Adipose tissue (tissue), 3 donors: Measurements from ENCODE around the gene NAT8L. TPM values are rescaled to one million over a fixed set of nuclear protein-coding genes. Genes with fewer than 3 reads are reported as not detected.
A peak's percentile ranks its signal among the peaks of the same experiment; 100 is the strongest.
"Not testable (repeated sequence)": the region's sequence is repeated elsewhere in the genome, so short reads cannot be mapped to it uniquely, and the experiment has no call there.

Experiments
- H3K27ac ChIP-seq: one replicate; pipeline ENCODE4 v1.5.1; 2013; ENCODE audit warnings: low read depth, low read length
- WGBS, 3 donors: extraction: QIAGEN DNeasy Blood & Tissue Kit; methylation state at CpG; one replicate each; pipeline ENCODE4 v1.1.7; 2013; 5-methylcytosine and 5-hydroxymethylcytosine counted together
- polyA plus RNA-seq, 3 donors: library from polyadenylated mRNA; stranded (reverse); fragments of 200-250 nt; gene quantifications; one replicate each; pipeline ENCODE4 v1.2.3, GENCODE V29; 2013
- donor health status: healthy with polysubstance abuse.
- donor health status: Bipolar disorder and iron deficiency.
- donor health status: healthy.

The NAT8L gene, protein sequence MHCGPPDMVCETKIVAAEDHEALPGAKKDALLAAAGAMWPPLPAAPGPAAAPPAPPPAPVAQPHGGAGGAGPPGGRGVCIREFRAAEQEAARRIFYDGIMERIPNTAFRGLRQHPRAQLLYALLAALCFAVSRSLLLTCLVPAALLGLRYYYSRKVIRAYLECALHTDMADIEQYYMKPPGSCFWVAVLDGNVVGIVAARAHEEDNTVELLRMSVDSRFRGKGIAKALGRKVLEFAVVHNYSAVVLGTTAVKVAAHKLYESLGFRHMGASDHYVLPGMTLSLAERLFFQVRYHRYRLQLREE
- polyA plus RNA-seq = 10 to 100 TPM in 2 of 3 donors, 1 to 10 TPM in 1; 9.2 to 68.4 (median 11.5) TPM

DNA sequence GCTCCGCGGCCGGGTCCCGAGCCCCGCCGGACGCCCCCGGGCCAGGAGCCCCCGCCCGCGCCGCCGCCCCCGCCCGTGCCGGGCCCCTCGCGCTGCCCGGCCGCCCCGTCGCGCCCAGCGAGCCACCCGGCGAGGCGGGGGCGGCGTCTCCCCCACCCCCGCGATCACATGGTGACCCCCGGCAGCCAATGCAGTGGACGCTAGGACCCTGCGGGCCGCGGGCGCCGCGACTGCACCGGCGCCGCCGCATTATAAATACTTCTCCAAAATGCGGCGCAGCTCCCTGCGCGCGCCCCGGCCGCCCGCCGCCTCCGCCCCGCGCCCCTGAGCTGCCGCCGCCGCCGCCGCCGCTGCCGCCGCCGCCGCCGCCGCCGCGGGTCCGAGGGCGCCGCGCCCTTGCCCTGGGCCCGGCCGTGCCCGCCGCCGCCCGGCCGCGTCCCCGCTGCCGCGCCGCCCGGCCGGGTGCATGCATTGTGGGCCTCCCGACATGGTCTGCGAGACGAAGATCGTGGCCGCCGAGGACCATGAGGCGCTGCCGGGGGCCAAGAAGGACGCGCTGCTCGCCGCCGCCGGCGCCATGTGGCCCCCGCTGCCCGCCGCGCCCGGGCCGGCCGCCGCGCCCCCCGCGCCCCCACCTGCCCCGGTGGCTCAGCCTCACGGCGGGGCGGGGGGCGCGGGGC, at the start of gene NAT8L:
NAT8L (plus strand) TSS at position 282 of the 680 bp plus-strand sequence; CDS start at position 467, 185 bp downstream.
- WGBS, 3 donors = 0 to 1% (median 1%) methylated on average over 22 to 117 of the region's 119 CpGs

DNA sequence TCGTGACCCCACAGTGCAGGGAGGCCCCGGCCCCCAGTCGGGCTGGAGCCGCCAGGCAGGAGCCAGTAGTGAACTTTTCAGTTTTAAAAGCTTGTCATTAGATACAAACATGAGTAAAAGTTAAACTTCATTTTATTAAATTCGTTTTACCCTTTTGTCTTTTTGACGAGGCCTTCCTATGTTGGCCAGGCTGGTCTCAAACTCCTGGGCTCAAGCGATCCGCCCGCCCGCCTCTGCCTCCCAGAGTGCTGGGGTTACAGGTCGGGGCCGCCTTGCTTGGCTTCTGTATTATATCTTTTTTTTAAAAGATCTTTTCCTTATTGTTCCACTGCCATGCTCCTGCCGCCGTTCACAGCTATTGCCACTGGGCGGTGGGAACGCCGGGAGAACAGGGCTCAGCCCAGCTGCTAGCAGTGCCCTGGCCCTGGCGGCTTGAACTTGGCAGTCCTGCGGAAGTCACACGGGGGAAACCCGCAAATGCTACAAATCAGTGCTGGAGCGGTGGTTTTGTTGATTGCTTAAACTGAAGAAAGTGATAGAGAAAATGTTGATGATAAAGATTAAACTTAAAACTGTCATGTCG, 49.4 kb upstream of the NAT8L start:
- WGBS, 3 donors = 2 to 6% (median 4%) methylated on average over 23 of the region's 23 CpGs
- H3K27ac ChIP-seq = peak overlapping the region; percentile 92

More for the DNA sequence above, at the start of gene NAT8L:
- no peak within 1 kb of the TSS for H3K27ac ChIP-seq

DNA sequence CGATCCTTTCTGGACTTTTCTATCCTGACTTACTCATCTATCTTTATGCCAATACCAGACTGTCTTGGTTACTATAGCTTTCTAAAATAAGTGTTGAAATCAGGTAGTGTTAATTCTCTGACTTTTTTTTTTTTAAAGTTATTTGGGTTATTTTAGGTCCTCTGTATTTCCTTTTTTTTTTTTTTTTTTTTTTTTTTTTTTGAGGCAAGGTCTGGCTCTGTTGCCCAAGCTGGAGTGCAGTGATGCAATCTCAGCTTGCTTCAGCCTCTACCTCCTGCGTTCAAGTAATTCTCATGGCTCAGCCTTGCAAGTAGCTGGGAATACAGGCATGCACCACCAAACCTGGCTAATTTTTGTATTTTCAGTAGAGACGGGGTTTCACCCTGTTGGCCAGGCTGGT, 47.5 kb upstream of the NAT8L start:
- 59 to 90% (median 65%) methylated on average over 3 of the region's 3 CpGs for WGBS, 3 donors
- H3K27ac ChIP-seq = no peak overlapping the region

DNA sequence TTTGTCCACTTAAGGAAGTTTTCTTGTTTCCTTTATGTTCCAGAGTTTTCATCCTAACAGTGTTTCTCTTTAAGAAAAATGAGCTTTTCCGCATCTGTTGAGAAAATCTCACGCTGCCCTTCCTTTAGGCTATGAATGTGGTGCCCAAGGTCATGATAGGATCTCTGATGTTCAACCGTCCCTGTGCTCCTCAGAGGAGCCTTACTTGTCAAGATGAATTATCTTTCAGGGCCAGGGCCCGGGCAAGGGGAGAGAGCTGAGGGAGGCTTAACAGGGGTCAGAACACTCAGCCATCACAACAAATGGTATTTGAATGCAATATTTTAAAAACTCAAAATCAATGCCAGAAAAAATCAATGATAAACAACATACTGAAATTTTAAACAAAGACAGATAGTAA, 44.1 kb upstream of the NAT8L start:
- WGBS, 3 donors = 76 to 87% (median 79%) methylated on average over 4 of the region's 4 CpGs

DNA sequence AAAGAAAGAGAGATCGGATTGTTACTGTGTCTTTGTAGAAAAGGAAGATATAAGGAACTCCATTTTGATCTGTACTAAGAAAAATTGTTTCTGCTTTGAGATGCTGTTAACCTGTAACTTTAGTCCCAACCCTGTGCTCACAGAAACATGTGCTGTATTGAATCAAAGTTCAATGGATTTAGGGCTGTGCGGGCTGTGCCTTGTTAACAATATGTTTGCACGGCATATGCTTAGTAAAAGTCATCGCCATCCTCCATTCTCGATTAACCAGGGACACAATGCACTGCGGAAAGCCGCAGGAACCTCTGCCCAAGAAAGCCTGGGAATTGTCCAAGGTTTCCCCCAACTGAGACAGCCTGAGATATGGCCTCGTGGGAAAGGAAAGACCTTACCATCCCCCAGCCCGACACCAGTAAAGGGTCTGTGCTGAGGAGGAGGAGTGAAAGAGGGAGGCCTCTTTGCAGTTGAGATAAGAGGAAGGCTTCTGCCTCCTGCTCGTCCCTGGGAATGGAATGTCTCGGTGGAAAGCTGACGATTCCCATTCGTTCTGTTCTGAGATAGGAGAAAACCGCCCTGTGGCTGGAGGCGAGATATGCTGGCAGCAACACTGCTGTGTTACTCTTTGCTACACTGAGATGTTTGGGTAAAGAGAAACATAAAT, 37.6 kb upstream of the NAT8L start:
- 20 to 32% (median 23%) methylated on average over 15 of the region's 15 CpGs for WGBS, 3 donors
- H3K27ac ChIP-seq = not testable (repeated sequence)

More for the DNA sequence above, 44.1 kb upstream of the NAT8L start:
- no peak overlapping the region for H3K27ac ChIP-seq

GRCh38 chr4:2024683-2025082, 34.4 kb upstream of the NAT8L start:
- no peak overlapping the region for H3K27ac ChIP-seq

DNA sequence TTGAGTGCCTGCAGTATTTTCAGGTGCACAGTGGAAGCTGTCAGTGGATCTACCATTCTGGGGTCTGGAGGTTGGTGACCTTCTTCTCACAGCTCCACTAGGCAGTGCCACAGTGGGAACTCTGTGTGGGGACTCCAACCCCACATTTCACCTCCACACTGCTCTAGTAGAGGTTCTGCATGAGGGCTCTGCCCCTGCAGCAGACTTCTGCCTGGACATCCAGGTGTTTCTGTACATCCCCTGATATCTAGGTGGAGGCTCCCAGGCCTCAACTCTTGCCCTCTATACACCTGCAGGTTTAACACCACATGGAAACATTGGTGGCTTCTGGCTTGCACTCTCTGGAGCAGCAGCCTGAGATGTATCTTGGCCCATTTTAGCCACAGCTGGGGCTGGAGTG, 33.3 kb upstream of the NAT8L start:
- no peak overlapping the region for H3K27ac ChIP-seq

DNA sequence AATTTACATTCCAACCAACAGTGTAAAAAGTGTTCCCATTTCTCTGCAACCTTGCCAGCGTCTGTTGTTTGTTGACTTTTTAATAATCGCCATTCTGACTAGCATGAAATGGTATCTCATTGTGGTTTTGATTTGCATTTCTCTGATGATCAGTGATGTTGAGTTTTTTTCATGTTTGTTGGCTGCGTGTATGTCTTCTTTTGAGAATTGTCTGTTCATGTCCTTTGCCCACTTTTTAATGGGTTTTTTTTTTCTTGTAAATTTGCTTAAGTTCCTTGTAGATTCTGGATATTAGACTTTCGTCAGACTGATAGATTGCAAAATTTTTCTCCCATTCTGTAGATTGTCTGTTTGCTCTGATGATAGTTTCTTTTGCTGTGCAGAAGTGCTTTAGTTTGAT, 32.0 kb upstream of the NAT8L start:
- WGBS, 3 donors = 86 to 93% (median 89%) methylated on average over 4 of the region's 4 CpGs
- H3K27ac ChIP-seq = not testable (repeated sequence)

GRCh38 chr4:2031161-2031560, 28.0 kb upstream of the NAT8L start:
- not testable (repeated sequence) for H3K27ac ChIP-seq

DNA sequence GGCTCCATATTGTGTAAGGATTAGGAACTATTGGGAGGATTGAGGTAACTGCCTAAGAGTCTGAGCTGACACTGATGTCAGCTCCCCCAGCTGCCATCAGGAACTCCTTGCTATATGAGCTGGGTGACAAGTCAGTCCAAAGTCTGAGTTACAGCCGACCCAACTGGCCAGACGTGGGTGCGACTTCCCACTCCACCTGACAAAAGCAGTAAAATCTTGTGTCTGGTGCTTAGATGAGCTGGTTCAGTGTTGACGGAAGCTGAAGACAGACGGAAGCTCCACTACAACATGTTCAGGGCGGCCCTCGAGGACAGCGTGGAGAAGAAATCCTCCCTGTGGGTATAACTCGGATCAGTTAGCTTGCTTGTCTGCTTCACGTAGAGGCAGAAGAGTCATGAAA, 22.8 kb upstream of the NAT8L start:
- 84 to 90% (median 88%) methylated on average over 10 of the region's 10 CpGs for WGBS, 3 donors

GRCh38 chr4:2036866-2037265, 22.3 kb upstream of the NAT8L start:
- 61 to 79% (median 63%) methylated on average over 7 of the region's 7 CpGs for WGBS, 3 donors
- H3K27ac ChIP-seq = no peak overlapping the region

More for the DNA sequence above, 22.8 kb upstream of the NAT8L start:
- no peak overlapping the region for H3K27ac ChIP-seq

DNA sequence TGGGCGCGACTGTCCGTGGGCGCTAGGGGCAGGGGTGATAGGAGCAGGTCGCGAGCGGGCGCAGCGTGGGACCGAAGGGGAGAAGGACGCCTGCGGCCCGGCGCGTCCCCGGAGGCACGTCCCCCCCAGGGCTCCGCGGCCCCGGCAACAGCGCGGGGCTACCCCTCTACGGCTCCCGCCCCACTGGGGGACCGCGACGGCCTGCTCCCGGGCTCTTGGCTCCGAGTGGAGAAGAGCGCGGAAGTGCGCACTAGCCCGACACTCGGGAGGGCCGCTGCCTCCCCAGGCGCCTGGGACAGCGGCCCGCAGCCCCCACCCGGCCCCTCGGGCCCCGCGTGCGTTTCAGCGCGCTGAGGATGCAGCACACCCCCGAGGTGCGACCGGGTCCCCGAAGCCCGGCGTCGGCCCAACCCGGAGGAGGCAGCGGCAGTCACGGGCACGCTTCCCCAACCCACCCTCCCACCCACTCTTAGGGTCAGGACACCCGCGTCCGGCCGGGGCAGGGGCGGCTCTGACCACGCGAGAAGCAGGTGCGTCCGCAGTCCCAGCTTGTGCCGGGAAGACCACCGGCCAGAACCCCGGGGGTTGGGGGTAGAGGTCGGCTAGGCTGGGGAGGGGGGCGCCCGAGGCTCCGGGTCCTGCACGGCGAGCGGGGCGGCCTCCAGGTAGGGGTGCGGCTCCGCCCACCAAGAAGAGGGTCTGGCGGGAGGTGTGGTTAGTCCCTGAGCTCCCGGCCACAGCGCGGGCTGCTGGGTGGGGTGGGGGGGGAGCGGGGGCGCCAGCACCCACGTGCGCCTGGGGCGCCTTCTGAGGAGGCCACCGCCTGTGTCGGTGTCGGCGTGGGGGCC, 18.5 kb upstream of the NAT8L start:
- WGBS, 3 donors = 5 to 8% (median 7%) methylated on average over 60 to 91 of the region's 91 CpGs
- H3K27ac ChIP-seq = no peak overlapping the region

- 0 to 1% (median 1%) methylated on average over 79 to 94 of the region's 94 CpGs for WGBS, 3 donors
- no peak overlapping the region for H3K27ac ChIP-seq
Measured at GRCh38 chr4:2041239-2042130, 17.6 kb upstream of the NAT8L start.

DNA sequence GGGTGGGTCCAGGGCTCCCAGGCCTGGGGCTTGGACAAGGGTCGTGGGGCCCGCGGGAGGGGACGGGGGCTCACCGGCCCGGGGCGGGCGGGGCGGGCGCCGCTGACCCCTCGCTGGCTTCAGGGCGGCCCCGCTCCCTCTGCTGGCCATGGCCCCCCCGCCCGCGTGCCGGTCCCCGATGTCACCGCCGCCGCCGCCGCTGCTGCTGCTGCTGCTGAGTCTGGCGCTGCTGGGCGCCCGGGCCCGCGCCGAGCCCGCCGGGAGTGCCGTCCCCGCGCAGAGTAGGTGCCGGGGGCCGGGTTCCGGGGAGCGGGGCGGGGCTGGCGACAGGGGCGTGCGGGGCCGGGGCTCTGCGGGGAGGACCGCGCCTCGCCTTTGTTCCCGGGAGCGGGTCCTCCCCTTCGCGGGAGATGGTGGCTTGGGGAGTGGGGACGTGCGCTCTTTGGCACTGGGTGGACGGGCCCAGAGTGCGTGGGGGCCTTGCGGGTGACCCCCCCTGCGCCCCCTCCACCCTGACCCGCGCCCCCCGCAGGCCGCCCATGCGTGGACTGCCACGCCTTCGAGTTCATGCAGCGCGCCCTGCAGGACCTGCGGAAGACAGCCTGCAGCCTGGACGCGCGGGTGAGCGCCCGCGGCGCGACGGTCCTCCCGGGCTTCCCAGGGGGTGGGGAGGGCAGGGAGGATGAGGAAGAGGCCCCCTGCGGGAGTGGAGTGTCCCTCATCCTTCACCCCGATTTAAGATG, 16.8 kb upstream of the NAT8L start:
- no peak overlapping the region for H3K27ac ChIP-seq
- 2 to 4% (median 2%) methylated on average over 38 to 79 of the region's 80 CpGs for WGBS, 3 donors

- 80 to 88% (median 81%) methylated on average over 7 to 8 of the region's 8 CpGs for WGBS, 3 donors
- no peak overlapping the region for H3K27ac ChIP-seq
Measured at GRCh38 chr4:2042947-2043395, 16.2 kb upstream of the NAT8L start.

DNA sequence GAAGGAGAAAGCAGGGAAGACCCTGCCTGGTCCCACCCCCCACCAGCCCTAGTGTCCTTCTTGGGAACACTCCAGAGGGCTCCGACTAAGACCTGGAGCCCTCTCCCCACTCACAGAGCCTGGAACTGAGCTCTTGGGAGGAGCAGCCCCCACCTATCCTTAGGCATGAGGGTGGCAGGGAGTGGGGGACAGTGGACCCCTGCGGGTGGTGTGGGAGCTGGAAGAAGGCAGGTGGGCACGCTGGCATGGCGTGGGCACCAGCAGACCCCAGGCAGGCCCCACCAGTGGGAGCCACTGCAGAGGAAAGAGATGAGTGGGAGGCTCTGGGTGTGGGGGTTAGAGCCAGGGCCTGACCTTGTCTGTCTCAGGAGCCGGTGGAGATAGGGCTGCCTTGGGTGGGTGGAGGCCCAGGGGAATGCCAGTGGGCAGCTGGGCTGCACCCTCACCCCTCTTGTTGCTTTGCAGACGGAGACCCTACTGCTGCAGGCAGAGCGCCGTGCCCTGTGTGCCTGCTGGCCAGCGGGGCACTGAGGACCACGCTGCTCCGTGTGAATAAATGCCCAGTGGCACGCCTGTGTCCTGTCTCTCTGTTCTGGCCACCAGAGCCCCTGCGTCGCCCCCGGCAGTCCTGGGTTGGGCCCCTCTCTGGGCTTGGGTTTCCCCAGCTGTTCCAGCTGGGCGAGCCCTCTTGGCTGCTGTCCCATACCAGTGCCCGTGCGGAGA, 15.6 kb upstream of the NAT8L start:
- WGBS, 3 donors = 77 to 90% (median 86%) methylated on average over 16 to 18 of the region's 18 CpGs
- no peak overlapping the region for H3K27ac ChIP-seq
